Osteoblast (primary cell): ENCODE measurements around the gene HADHB. TPM values are rescaled to one million over a fixed set of nuclear protein-coding genes. Genes with fewer than 3 reads are reported as not detected.

ENCODE experiments used
- DNase-seq: peaks from one replicate; pipeline ENCODE4 v3.0.0; 2011; ENCODE audit warnings: low spot score, mixed read lengths; ENCODE audit not compliant: insufficient read length; ENCODE audit errors: missing footprints
- H2AFZ ChIP-seq: 2 replicates; pipeline ENCODE4 v1.6.0; 2011; ENCODE audit warnings: mild to moderate bottlenecking, low read length
- H3K27ac ChIP-seq: 2 replicates; pipeline ENCODE4 v1.5.1; 2011; ENCODE audit warnings: mild to moderate bottlenecking, low read depth, low read length, moderate library complexity
- H3K27me3 ChIP-seq: 2 replicates; pipeline ENCODE4 v1.6.0; 2012; ENCODE audit warnings: mild to moderate bottlenecking, control low read depth, inconsistent platforms, low read length, moderate library complexity; ENCODE audit not compliant: insufficient read depth
- H3K36me3 ChIP-seq: 2 replicates; pipeline ENCODE4 v1.5.1; 2011; ENCODE audit warnings: mild to moderate bottlenecking, low read length, control low read depth, moderate library complexity; ENCODE audit not compliant: insufficient read depth
- H3K4me1 ChIP-seq: 2 replicates; pipeline ENCODE4 v1.5.1; 2011; ENCODE audit warnings: mild to moderate bottlenecking, low read length, control low read depth, moderate library complexity; ENCODE audit not compliant: insufficient read depth
- H3K4me2 ChIP-seq: 2 replicates; pipeline ENCODE4 v1.6.0; 2011; ENCODE audit warnings: mild to moderate bottlenecking, low read length; ENCODE audit not compliant: insufficient read depth
- H3K4me3 ChIP-seq: fragments of 200-600 bp; sonication (generic); 3 replicates; pipeline ENCODE4 v1.5.1; 2012; ENCODE audit warnings: mild to moderate bottlenecking, low read length, inconsistent platforms; ENCODE audit not compliant: insufficient read depth
- H3K79me2 ChIP-seq: 2 replicates; pipeline ENCODE4 v1.6.0; 2012; ENCODE audit warnings: mild to moderate bottlenecking, low read length, control low read depth, inconsistent platforms; ENCODE audit not compliant: insufficient read depth
- H3K9me3 ChIP-seq: 2 replicates; pipeline ENCODE4 v1.5.1; 2011; ENCODE audit warnings: low read depth, low read length, control low read depth
- H4K20me1 ChIP-seq: 2 replicates; pipeline ENCODE4 v1.6.0; 2012; ENCODE audit warnings: mild to moderate bottlenecking, low read length, control low read depth; ENCODE audit not compliant: insufficient read depth
- total RNA-seq: library from RNA; depleted of rRNA; stranded (reverse); fragments of >200 nt; gene quantifications from 2 replicates; pipeline ENCODE4 v1.2.3, GENCODE V29; 2012
- TF ChIP-seq, protein P1 (sequence below): IDR thresholded peaks from 2 replicates; pipeline ENCODE4 v1.5.1; 2011; ENCODE audit warnings: mild to moderate bottlenecking, low read depth, low read length, moderate library complexity; ENCODE audit errors: extremely low read depth

The HADHB gene
- total RNA-seq, 1 donor = 119 TPM

DNA sequence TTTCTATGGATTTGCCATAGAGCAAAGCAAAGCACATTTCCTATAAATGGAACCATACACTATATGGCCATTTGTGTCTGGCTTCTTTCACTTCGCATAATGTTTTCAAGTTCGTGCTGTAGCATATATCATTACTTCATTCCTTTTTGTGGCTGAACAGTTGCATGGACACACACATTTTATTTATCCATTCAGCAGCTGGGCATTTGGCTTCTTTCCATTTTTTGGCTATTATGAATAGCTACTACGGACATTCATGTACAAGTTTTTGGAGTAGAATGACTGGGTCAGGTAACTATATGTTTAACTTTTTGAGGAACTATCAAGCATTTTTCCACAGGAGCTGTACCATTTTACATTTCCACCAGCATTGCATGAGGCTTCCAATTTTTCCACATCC is 90.5 kb downstream of the HADHB start:
- Histone ChIP-seq H3K79me2 (no peaks in the 10 kb centered on the region), H3K4me1 (peaks cover 3% of the 10 kb centered on the region), H3K27ac (no peak overlapping the region), H3K36me3 (no peaks in the 10 kb centered on the region), H3K4me2 (no peak overlapping the region), H2AFZ (no peak overlapping the region), H3K9me3 (no peaks in the 10 kb centered on the region), H3K27me3 (peaks cover 14% of the 10 kb centered on the region), H3K4me3 (no peak overlapping the region), H4K20me1 (no peaks in the 10 kb centered on the region)
- no peak for DNase-seq
- TF ChIP-seq, protein P1, sequence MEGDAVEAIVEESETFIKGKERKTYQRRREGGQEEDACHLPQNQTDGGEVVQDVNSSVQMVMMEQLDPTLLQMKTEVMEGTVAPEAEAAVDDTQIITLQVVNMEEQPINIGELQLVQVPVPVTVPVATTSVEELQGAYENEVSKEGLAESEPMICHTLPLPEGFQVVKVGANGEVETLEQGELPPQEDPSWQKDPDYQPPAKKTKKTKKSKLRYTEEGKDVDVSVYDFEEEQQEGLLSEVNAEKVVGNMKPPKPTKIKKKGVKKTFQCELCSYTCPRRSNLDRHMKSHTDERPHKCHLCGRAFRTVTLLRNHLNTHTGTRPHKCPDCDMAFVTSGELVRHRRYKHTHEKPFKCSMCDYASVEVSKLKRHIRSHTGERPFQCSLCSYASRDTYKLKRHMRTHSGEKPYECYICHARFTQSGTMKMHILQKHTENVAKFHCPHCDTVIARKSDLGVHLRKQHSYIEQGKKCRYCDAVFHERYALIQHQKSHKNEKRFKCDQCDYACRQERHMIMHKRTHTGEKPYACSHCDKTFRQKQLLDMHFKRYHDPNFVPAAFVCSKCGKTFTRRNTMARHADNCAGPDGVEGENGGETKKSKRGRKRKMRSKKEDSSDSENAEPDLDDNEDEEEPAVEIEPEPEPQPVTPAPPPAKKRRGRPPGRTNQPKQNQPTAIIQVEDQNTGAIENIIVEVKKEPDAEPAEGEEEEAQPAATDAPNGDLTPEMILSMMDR = no peak

- no peaks in the 10 kb centered on the region for H3K9me3 ChIP-seq
- DNase-seq = no peak
- H3K27ac ChIP-seq = no peak overlapping the region
- no peaks in the 10 kb centered on the region for H3K79me2 ChIP-seq
- H2AFZ ChIP-seq = no peak overlapping the region
- TF ChIP-seq, protein P1 = no peak
- no peaks in the 10 kb centered on the region for H3K4me1 ChIP-seq
- H3K27me3 ChIP-seq = peaks cover 14% of the 10 kb centered on the region
- no peaks in the 10 kb centered on the region for H3K36me3 ChIP-seq
- no peak overlapping the region for H3K4me2 ChIP-seq
- no peaks in the 10 kb centered on the region for H4K20me1 ChIP-seq
- H3K4me3 ChIP-seq = no peak overlapping the region
Observed at GRCh38 chr2:26336719-26337118, 92.0 kb downstream of the HADHB start.

- Histone ChIP-seq H2AFZ (no peak overlapping the region), H3K9me3 (no peaks in the 10 kb centered on the region), H3K36me3 (no peaks in the 10 kb centered on the region), H3K79me2 (no peaks in the 10 kb centered on the region), H4K20me1 (no peaks in the 10 kb centered on the region), H3K4me1 (no peaks in the 10 kb centered on the region), H3K27me3 (peaks cover 14% of the 10 kb centered on the region), H3K4me3 (no peak overlapping the region), H3K4me2 (no peak overlapping the region), H3K27ac (no peak overlapping the region)
- TF ChIP-seq, protein P1 = no peak
- no peak for DNase-seq
Observed at GRCh38 chr2:26337298-26337697, 92.6 kb downstream of the HADHB start.

Other genes starting within 250 kb of the HADHB start
- 128 and 151 TPM in 2 replicates for gene RAB10, start 210.9 kb upstream of the HADHB start, total RNA-seq
- 1.4 and 2.4 TPM in 2 replicates for gene GAREM2, start 71.9 kb upstream of the HADHB start, total RNA-seq
- gene HADHA, start 307 bp upstream of the HADHB start, total RNA-seq = 113 and 117 TPM in 2 replicates
- 11.6 and 13.0 TPM in 2 replicates for gene SELENOI, start 101.2 kb downstream of the HADHB start, total RNA-seq
- gene ADGRF3, start 101.8 kb downstream of the HADHB start, total RNA-seq = under 0.01 and 0.59 TPM in 2 replicates
- under 0.01 and 0.36 TPM in 2 replicates for gene DRC1, start 157.0 kb downstream of the HADHB start, total RNA-seq
- gene OTOF, start 233.2 kb downstream of the HADHB start, total RNA-seq = not detected in 2 replicates